ENCODE measurements around the gene CETN3. TPM values are rescaled to one million over a fixed set of nuclear protein-coding genes. Genes with fewer than 3 reads are reported as not detected.

The CETN3 gene
- total and polyA plus RNA-seq, 2 of the 13 experiments (the other 11 are each of a cell fraction or from before 2014, with no cell fraction given), result 15.4 to 71.5 TPM

GRCh38 chr5:90409318-90410177, at the start of gene CETN3 (continued):
- TF ChIP-seq ZNF646 (CRISPR knock-in tag; IDR thresholded peaks at IDR 0.05) (no peak), ZEB1 (IDR thresholded peaks at IDR 0.05; ENCODE audit: insufficient replicate concordance, low read depth) (no peak), ZSCAN30 (CRISPR knock-in tag; IDR thresholded peaks at IDR 0.05) (0 out of 2 replicates have a peak, but pooled peaks have one; percentile 78), ZNF747 (CRISPR knock-in tag; IDR thresholded peaks at IDR 0.05; ENCODE audit: borderline replicate concordance) (no peak; the same call in none of the 2 replicates), SMARCC2 (IDR thresholded peaks at IDR 0.05) (no peak), ZNF225 (CRISPR knock-in tag; IDR thresholded peaks at IDR 0.05) (no peak), MEIS1 (CRISPR knock-in tag; IDR thresholded peaks at IDR 0.05; ENCODE audit: borderline replicate concordance) (peak; percentile 79; the same call in 1 of the 2 replicates), ELK4 (CRISPR knock-in tag; IDR thresholded peaks at IDR 0.05; ENCODE audit: borderline replicate concordance) (no peak), RAD21 (CRISPR knock-in tag; IDR thresholded peaks at IDR 0.05) (no peak), ZBTB3 (CRISPR knock-in tag; IDR thresholded peaks at IDR 0.05; ENCODE audit: borderline replicate concordance, low read depth) (no peak), SMC3 (IDR thresholded peaks at IDR 0.05; ENCODE audit: low read length) (no peak), ZNF562 (CRISPR knock-in tag; IDR thresholded peaks at IDR 0.05; ENCODE audit: borderline replicate concordance) (no peak)
- TF ChIP-seq, protein P1, sequence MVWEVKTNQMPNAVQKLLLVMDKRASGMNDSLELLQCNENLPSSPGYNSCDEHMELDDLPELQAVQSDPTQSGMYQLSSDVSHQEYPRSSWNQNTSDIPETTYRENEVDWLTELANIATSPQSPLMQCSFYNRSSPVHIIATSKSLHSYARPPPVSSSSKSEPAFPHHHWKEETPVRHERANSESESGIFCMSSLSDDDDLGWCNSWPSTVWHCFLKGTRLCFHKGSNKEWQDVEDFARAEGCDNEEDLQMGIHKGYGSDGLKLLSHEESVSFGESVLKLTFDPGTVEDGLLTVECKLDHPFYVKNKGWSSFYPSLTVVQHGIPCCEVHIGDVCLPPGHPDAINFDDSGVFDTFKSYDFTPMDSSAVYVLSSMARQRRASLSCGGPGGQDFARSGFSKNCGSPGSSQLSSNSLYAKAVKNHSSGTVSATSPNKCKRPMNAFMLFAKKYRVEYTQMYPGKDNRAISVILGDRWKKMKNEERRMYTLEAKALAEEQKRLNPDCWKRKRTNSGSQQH (CRISPR knock-in tag; IDR thresholded peaks at IDR 0.05; ENCODE audit: low read depth), result peak; percentile 85
- TF ChIP-seq, protein P2, sequence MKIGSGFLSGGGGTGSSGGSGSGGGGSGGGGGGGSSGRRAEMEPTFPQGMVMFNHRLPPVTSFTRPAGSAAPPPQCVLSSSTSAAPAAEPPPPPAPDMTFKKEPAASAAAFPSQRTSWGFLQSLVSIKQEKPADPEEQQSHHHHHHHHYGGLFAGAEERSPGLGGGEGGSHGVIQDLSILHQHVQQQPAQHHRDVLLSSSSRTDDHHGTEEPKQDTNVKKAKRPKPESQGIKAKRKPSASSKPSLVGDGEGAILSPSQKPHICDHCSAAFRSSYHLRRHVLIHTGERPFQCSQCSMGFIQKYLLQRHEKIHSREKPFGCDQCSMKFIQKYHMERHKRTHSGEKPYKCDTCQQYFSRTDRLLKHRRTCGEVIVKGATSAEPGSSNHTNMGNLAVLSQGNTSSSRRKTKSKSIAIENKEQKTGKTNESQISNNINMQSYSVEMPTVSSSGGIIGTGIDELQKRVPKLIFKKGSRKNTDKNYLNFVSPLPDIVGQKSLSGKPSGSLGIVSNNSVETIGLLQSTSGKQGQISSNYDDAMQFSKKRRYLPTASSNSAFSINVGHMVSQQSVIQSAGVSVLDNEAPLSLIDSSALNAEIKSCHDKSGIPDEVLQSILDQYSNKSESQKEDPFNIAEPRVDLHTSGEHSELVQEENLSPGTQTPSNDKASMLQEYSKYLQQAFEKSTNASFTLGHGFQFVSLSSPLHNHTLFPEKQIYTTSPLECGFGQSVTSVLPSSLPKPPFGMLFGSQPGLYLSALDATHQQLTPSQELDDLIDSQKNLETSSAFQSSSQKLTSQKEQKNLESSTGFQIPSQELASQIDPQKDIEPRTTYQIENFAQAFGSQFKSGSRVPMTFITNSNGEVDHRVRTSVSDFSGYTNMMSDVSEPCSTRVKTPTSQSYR (CRISPR knock-in tag; IDR thresholded peaks at IDR 0.05; ENCODE audit: borderline replicate concordance), result peak; percentile 29; the same call in 1 of the 2 replicates

Measured in HepG2 (cell line).